Astrocyte (in vitro differentiated cells and primary cell): ENCODE data around the gene ZSCAN30. TPM values are rescaled to one million over a fixed set of nuclear protein-coding genes. Genes with fewer than 3 reads are reported as not detected.
"Not testable (repeated sequence)": the region's sequence is repeated elsewhere in the genome, so short reads cannot be mapped to it uniquely, and the experiment has no call there.

Experiments
- DNase-seq: peaks from one replicate; pipeline ENCODE4 v3.0.0-alpha.2; 2010; ENCODE audit warnings: low read depth
- FAIRE-seq: peaks from 2 replicates; lab custom pipeline; 2011; peaks lifted over from hg19 to GRCh38; lab: Jason Lieb, UNC
- H2AFZ ChIP-seq: 2 replicates; pipeline ENCODE4 v1.6.0; 2012; ENCODE audit warnings: low read depth, low read length, inconsistent platforms
- H3K27ac ChIP-seq: 2 replicates; pipeline ENCODE4 v1.5.1; 2011; ENCODE audit warnings: low read depth, low read length, inconsistent platforms
- H3K27me3 ChIP-seq: 2 replicates; pipeline ENCODE4 v1.6.0; 2011; ENCODE audit warnings: low read length, inconsistent platforms; ENCODE audit not compliant: insufficient read depth
- H3K36me3 ChIP-seq: 2 replicates; pipeline ENCODE4 v1.5.1; 2011; ENCODE audit warnings: low read length, inconsistent platforms; ENCODE audit not compliant: insufficient read depth
- H3K4me1 ChIP-seq: 2 replicates; pipeline ENCODE4 v1.5.1; 2011; ENCODE audit warnings: low read length, inconsistent platforms; ENCODE audit not compliant: insufficient read depth
- H3K4me2 ChIP-seq: 2 replicates; pipeline ENCODE4 v1.6.0; 2012; ENCODE audit warnings: low read length, inconsistent platforms
- H3K4me3 ChIP-seq: 2 replicates; pipeline ENCODE4 v1.5.1; 2011; ENCODE audit warnings: low read depth, mild to moderate bottlenecking, low read length, inconsistent platforms; ENCODE audit not compliant: insufficient read depth
- H3K79me2 ChIP-seq: 2 replicates; pipeline ENCODE4 v1.6.0; 2012; ENCODE audit warnings: mild to moderate bottlenecking, low read length, inconsistent platforms; ENCODE audit not compliant: insufficient read depth
- H3K9ac ChIP-seq: 2 replicates; pipeline ENCODE4 v1.6.0; 2012; ENCODE audit warnings: mild to moderate bottlenecking, low read length, inconsistent platforms
- H3K9me3 ChIP-seq: 2 replicates; pipeline ENCODE4 v1.5.1; 2012; ENCODE audit warnings: low read depth, mild to moderate bottlenecking, low read length, inconsistent platforms; ENCODE audit not compliant: insufficient read depth
- H4K20me1 ChIP-seq: 2 replicates; pipeline ENCODE4 v1.6.0; 2012; ENCODE audit warnings: low read length, inconsistent platforms; ENCODE audit not compliant: insufficient read depth
- H3K27ac Mint-ChIP-seq: one replicate; pipeline ENCODE4 v1.8.0; 2021; ENCODE audit warnings: mild to moderate bottlenecking, mixed read lengths; ENCODE audit not compliant: unreplicated experiment
- H3K27me3 Mint-ChIP-seq: one replicate; pipeline ENCODE4 v1.8.0; 2021; ENCODE audit warnings: low read depth, mixed read lengths; ENCODE audit not compliant: unreplicated experiment
- H3K36me3 Mint-ChIP-seq: one replicate; pipeline ENCODE4 v1.8.0; 2021; ENCODE audit warnings: low read depth, mixed read lengths; ENCODE audit not compliant: unreplicated experiment
- H3K4me1 Mint-ChIP-seq: one replicate; pipeline ENCODE4 v1.8.0; 2021; ENCODE audit warnings: low read depth, mixed read lengths; ENCODE audit not compliant: unreplicated experiment
- H3K4me3 Mint-ChIP-seq: one replicate; pipeline ENCODE4 v1.8.0; 2021; ENCODE audit warnings: mild to moderate bottlenecking, moderate library complexity, mixed read lengths; ENCODE audit not compliant: unreplicated experiment
- H3K9me3 Mint-ChIP-seq: one replicate; pipeline ENCODE4 v1.8.0; 2021; ENCODE audit warnings: mild to moderate bottlenecking, mixed read lengths; ENCODE audit not compliant: unreplicated experiment
- CTCF ChIP-seq: IDR thresholded peaks from 2 replicates; pipeline ENCODE4 v1.5.1; 2011; ENCODE audit warnings: low read depth, mild to moderate bottlenecking, inconsistent platforms, low read length, moderate library complexity; ENCODE audit not compliant: insufficient read depth
- EZH2 ChIP-seq: IDR thresholded peaks from 2 replicates; pipeline ENCODE4 v1.6.1; 2012; ENCODE audit warnings: mild to moderate bottlenecking, low read length, inconsistent platforms; ENCODE audit not compliant: insufficient read depth
- total RNA-seq: library from RNA; stranded (reverse); gene quantifications from 2 replicates; pipeline ENCODE4 v1.2.1, GENCODE V29; 2021

ZSCAN30 gene
- total RNA-seq, 1 donor from 2014 or later = 19.0 TPM

DNA sequence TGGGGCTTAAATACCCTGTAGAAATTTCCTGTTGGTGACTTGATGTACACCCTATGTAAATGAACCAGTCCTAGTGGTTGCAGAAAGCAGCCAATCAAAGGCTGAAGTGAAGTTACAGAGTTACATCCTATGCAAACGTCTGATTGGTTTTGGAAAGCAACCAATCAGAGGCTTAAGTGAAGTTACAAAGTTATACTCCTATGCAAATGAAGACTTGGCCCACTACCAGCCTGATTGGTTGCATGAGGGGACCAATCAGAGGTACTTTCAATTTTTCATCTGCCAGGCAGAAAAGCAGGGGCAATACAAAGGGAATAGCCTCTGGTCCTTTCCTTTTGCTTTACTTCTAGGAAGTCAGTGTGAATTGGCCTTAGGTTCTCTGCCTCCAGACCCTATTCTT, 62.8 kb downstream of the ZSCAN30 start:
- H3K27me3 ChIP-seq = no peaks in the 10 kb centered on the region
- no peaks in the 10 kb centered on the region for H3K9me3 Mint-ChIP-seq
- H3K4me2 ChIP-seq = no peak overlapping the region
- H3K9ac ChIP-seq = no peak overlapping the region
- no peaks in the 10 kb centered on the region for H3K79me2 ChIP-seq
- no peaks in the 10 kb centered on the region for H3K27me3 Mint-ChIP-seq
- H3K4me1 ChIP-seq = no peaks in the 10 kb centered on the region
- FAIRE-seq = no peak
- no peak overlapping the region for H3K27ac Mint-ChIP-seq
- H3K27ac ChIP-seq = no peak overlapping the region
- H2AFZ ChIP-seq = no peak overlapping the region
- no peaks in the 10 kb centered on the region for H3K4me1 Mint-ChIP-seq
- no peaks in the 10 kb centered on the region for H3K36me3 ChIP-seq
- DNase-seq = no peak
- TF ChIP-seq EZH2 (no peak), CTCF (no peak)
- H3K9me3 ChIP-seq = no peaks in the 10 kb centered on the region
- no peaks in the 10 kb centered on the region for H4K20me1 ChIP-seq
- no peak overlapping the region for H3K4me3 Mint-ChIP-seq
- no peaks in the 10 kb centered on the region for H3K36me3 Mint-ChIP-seq
- no peak overlapping the region for H3K4me3 ChIP-seq

- no peaks in the 10 kb centered on the region for H4K20me1 ChIP-seq
- no peak for TF ChIP-seq CTCF
- no peak for TF ChIP-seq EZH2
- FAIRE-seq (no peak), DNase-seq (no peak)
- no peak overlapping the region for H3K27ac Mint-ChIP-seq
- H3K4me1 ChIP-seq = no peaks in the 10 kb centered on the region
- no peaks in the 10 kb centered on the region for H3K36me3 Mint-ChIP-seq
- no peaks in the 10 kb centered on the region for H3K4me1 Mint-ChIP-seq
- no peak overlapping the region for H3K4me3 Mint-ChIP-seq
- no peaks in the 10 kb centered on the region for H3K9me3 Mint-ChIP-seq
- no peaks in the 10 kb centered on the region for H3K27me3 Mint-ChIP-seq
- no peak overlapping the region for H3K4me2 ChIP-seq
- no peak overlapping the region for H3K9ac ChIP-seq
- no peaks in the 10 kb centered on the region for H3K79me2 ChIP-seq
- no peaks in the 10 kb centered on the region for H3K36me3 ChIP-seq
- H3K27ac ChIP-seq = no peak overlapping the region
- no peak overlapping the region for H3K4me3 ChIP-seq
- no peaks in the 10 kb centered on the region for H3K27me3 ChIP-seq
- H3K9me3 ChIP-seq = no peaks in the 10 kb centered on the region
- H2AFZ ChIP-seq = no peak overlapping the region
Measured at GRCh38 chr18:35223797-35224196, 66.2 kb downstream of the ZSCAN30 start.

GRCh38 chr18:35220424-35220823, 69.6 kb downstream of the ZSCAN30 start:
- Mint-ChIP-seq H3K36me3 (no peaks in the 10 kb centered on the region), H3K27ac (no peak overlapping the region), H3K9me3 (peaks cover 2% of the 10 kb centered on the region), H3K4me1 (no peaks in the 10 kb centered on the region), H3K4me3 (no peak overlapping the region), H3K27me3 (peaks cover 2% of the 10 kb centered on the region)
- H3K27me3 ChIP-seq = no peaks in the 10 kb centered on the region
- no peaks in the 10 kb centered on the region for H3K9me3 ChIP-seq
- H3K4me1 ChIP-seq = no peaks in the 10 kb centered on the region
- DNase-seq (no peak), FAIRE-seq (no peak)
- no peak overlapping the region for H3K9ac ChIP-seq
- H3K4me3 ChIP-seq = no peak overlapping the region
- H3K4me2 ChIP-seq = no peak overlapping the region
- H3K79me2 ChIP-seq = no peaks in the 10 kb centered on the region
- no peak overlapping the region for H3K27ac ChIP-seq
- H3K36me3 ChIP-seq = no peaks in the 10 kb centered on the region
- TF ChIP-seq CTCF (no peak), EZH2 (no peak)
- no peaks in the 10 kb centered on the region for H4K20me1 ChIP-seq
- no peak overlapping the region for H2AFZ ChIP-seq

DNA sequence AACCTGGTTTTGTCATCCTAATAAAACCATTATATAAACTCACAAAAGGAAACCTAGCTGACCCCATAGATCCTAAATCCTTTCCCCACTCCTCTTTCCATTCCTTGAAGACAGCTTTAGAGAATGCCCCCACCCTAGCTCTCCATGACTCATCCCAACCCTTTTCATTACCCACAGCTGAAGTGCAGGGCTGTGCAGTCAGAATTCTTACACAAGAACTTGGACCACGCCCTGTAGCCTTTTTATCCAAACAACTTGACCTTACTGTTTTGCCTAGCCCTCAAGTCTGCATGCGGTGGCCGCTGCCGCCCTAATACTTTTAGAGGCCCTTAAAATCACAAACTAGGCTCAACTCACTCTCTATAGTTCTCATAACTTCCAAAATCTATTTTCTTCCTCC, 70.7 kb downstream of the ZSCAN30 start:
- H3K4me3 Mint-ChIP-seq, H3K79me2 ChIP-seq, H2AFZ ChIP-seq, H3K36me3 Mint-ChIP-seq, DNase-seq, H3K4me1 Mint-ChIP-seq, H3K9me3 Mint-ChIP-seq, H3K9me3 ChIP-seq, H4K20me1 ChIP-seq, H3K36me3 ChIP-seq, FAIRE-seq, H3K27me3 Mint-ChIP-seq, H3K9ac ChIP-seq, H3K27me3 ChIP-seq, H3K4me2 ChIP-seq, H3K4me1 ChIP-seq, H3K4me3 ChIP-seq, H3K27ac ChIP-seq, H3K27ac Mint-ChIP-seq: not testable (repeated sequence)
